Inflammatory macrophage (primary cell): ENCODE data around the gene SFMBT2.
"Not testable (repeated sequence)": the region's sequence is repeated elsewhere in the genome, so short reads cannot be mapped to it uniquely, and the experiment has no call there.

ENCODE experiments used
- DNase-seq, 2 donors: peaks; one replicate each; pipeline ENCODE4 v3.0.0-alpha.2; 2020 to 2022

Gene SFMBT2

GRCh38 chr10:7210516-7210915 is 200.3 kb downstream of the SFMBT2 start:
- no peak for DNase-seq

GRCh38 chr10:7209458-7209857 is 201.4 kb downstream of the SFMBT2 start:
- no peak for DNase-seq

- DNase-seq, result peak; percentile 67 to 71
These were observed 204.3 kb downstream of the SFMBT2 start for GRCh38 chr10:7206412-7207100.

GRCh38 chr10:7205656-7206055 is 205.2 kb downstream of the SFMBT2 start:
- no peak for DNase-seq

GRCh38 chr10:7202793-7203355 is 208.0 kb downstream of the SFMBT2 start:
- DNase-seq, result no peak

GRCh38 chr10:7199152-7199760 is 211.6 kb downstream of the SFMBT2 start:
- DNase-seq, result no peak

- DNase-seq, result no peak
These were observed 214.6 kb downstream of the SFMBT2 start for GRCh38 chr10:7196284-7196683.

GRCh38 chr10:7195118-7195517 is 215.7 kb downstream of the SFMBT2 start:
- DNase-seq, result no peak

- no peak for DNase-seq
These were observed 216.3 kb downstream of the SFMBT2 start for GRCh38 chr10:7194571-7194970.

- DNase-seq, result no peak
These were observed 217.5 kb downstream of the SFMBT2 start for GRCh38 chr10:7193369-7193768.

GRCh38 chr10:7192831-7193361 is 217.9 kb downstream of the SFMBT2 start:
- peak; percentile 10 to 38 for DNase-seq

GRCh38 chr10:7192061-7192460 is 218.8 kb downstream of the SFMBT2 start:
- no peak for DNase-seq

GRCh38 chr10:7190772-7191171 is 220.1 kb downstream of the SFMBT2 start:
- peak; percentile 14 to 23 for DNase-seq

- no peak for DNase-seq
These were observed 220.9 kb downstream of the SFMBT2 start for GRCh38 chr10:7189909-7190308.

GRCh38 chr10:7188456-7189050 is 222.3 kb downstream of the SFMBT2 start:
- DNase-seq, result peak; percentile 64 to 69

GRCh38 chr10:7186387-7187018 is 224.3 kb downstream of the SFMBT2 start:
- DNase-seq, result peak; percentile 52 to 80

GRCh38 chr10:7185367-7185690 is 225.5 kb downstream of the SFMBT2 start:
- peak; percentile 54 to 71 for DNase-seq

- peak; percentile 93 to 96 for DNase-seq
These were observed 226.0 kb downstream of the SFMBT2 start for GRCh38 chr10:7184660-7185366.

GRCh38 chr10:7184116-7184515 is 226.7 kb downstream of the SFMBT2 start:
- peak; percentile 32 to 39 for DNase-seq

GRCh38 chr10:7182327-7182726 is 228.5 kb downstream of the SFMBT2 start:
- not testable (repeated sequence) for DNase-seq

- DNase-seq, result no peak
These were observed 229.4 kb downstream of the SFMBT2 start for GRCh38 chr10:7181420-7181819.

GRCh38 chr10:7179536-7179935 is 231.3 kb downstream of the SFMBT2 start:
- no peak for DNase-seq
